Ovary (tissue), 3 donors: ENCODE measurements around the gene VPS13A.

Source experiments
- EP300 ChIP-seq: sonication (generic); formaldehyde crosslinking; IDR thresholded peaks from one replicate; pipeline ENCODE4 v1.6.1; 2017; ENCODE audit warnings: antibody characterized with exemption
- TF ChIP-seq, protein P1 (sequence below), 3 donors: fragments of 450-650 bp in 2 of 3; fragments of 200-600 bp in 1 of 3; IDR thresholded peaks; one replicate each; pipeline versions ENCODE4 v1.5.1 to v1.8.0; 2016 to 2022; ENCODE audit warnings: antibody characterized with exemption in 3 of 3, mild to moderate bottlenecking in 1 of 3
- donor health status: DM: no; HTN: no; CAD: no.

GRCh38 chr9:77188242-77188641 is 10.9 kb downstream of the VPS13A start:
- TF ChIP-seq EP300: no peak
- TF ChIP-seq, protein P1, sequence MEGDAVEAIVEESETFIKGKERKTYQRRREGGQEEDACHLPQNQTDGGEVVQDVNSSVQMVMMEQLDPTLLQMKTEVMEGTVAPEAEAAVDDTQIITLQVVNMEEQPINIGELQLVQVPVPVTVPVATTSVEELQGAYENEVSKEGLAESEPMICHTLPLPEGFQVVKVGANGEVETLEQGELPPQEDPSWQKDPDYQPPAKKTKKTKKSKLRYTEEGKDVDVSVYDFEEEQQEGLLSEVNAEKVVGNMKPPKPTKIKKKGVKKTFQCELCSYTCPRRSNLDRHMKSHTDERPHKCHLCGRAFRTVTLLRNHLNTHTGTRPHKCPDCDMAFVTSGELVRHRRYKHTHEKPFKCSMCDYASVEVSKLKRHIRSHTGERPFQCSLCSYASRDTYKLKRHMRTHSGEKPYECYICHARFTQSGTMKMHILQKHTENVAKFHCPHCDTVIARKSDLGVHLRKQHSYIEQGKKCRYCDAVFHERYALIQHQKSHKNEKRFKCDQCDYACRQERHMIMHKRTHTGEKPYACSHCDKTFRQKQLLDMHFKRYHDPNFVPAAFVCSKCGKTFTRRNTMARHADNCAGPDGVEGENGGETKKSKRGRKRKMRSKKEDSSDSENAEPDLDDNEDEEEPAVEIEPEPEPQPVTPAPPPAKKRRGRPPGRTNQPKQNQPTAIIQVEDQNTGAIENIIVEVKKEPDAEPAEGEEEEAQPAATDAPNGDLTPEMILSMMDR (IDR thresholded peaks at IDR 0.05): no peak
